Transverse colon (tissue), 4 donors: ENCODE data around the gene KRTAP3-3. TPM values are rescaled to one million over a fixed set of nuclear protein-coding genes. Genes with fewer than 3 reads are reported as not detected.

Experiments
- DNase-seq: peaks from one replicate; pipeline ENCODE4 v3.0.0-alpha.2; 2019
- H3K27ac ChIP-seq, 4 donors: fragments of 200-600 bp; sonication (generic); 2 replicates each; pipeline ENCODE4 v1.5.1; 2016 to 2018; ENCODE audit warnings: inconsistent platforms in 4 of 4
- H3K27me3 ChIP-seq: fragments of 200-600 bp; sonication (generic); 2 replicates; pipeline ENCODE4 v1.5.1; 2017; ENCODE audit warnings: inconsistent platforms
- H3K36me3 ChIP-seq, 4 donors: fragments of 200-600 bp; sonication (generic); 2 replicates each; pipeline ENCODE4 v1.5.1; 2017 to 2019; ENCODE audit warnings: inconsistent platforms in 4 of 4
- H3K4me1 ChIP-seq, 4 donors: fragments of 200-600 bp; sonication (generic); 2 replicates each; pipeline ENCODE4 v1.5.1; 2017 to 2020; ENCODE audit warnings: inconsistent platforms in 4 of 4
- H3K4me3 ChIP-seq, 4 donors: fragments of 200-600 bp; sonication (generic); 1 replicate in 1 of 4; 2 replicates in 3 of 4; pipeline versions ENCODE4 v1.5.1 to v1.6.1; 2017 to 2019; ENCODE audit warnings: inconsistent platforms in 4 of 4
- H3K9me3 ChIP-seq, 2 donors: fragments of 200-600 bp; sonication (generic); 2 replicates each; pipeline ENCODE4 v1.5.1; 2017 to 2019; ENCODE audit warnings: inconsistent platforms in 2 of 2
- CTCF ChIP-seq, 5 experiments: fragments of 200-600 bp in 3 of 5; fragments of 450-650 bp in 2 of 5; sonication (generic) in 3 of 5; IDR thresholded peaks; 1 replicate in 2 of 5; 2 replicates in 3 of 5; pipeline ENCODE4 v1.5.1; 2016 to 2017; ENCODE audit warnings: antibody characterized with exemption in 5 of 5, inconsistent platforms in 3 of 5, mild to moderate bottlenecking in 2 of 5, moderate library complexity in 1 of 5
- EP300 ChIP-seq: sonication (generic); formaldehyde crosslinking; IDR thresholded peaks from one replicate; pipeline ENCODE4 v1.6.1; 2017; ENCODE audit warnings: antibody characterized with exemption, low read depth
- POLR2A ChIP-seq: fragments of 450-650 bp; IDR thresholded peaks from one replicate; pipeline ENCODE4 v1.6.1; 2016; ENCODE audit warnings: antibody characterized with exemption, mild to moderate bottlenecking, moderate library complexity
- POLR2AphosphoS5 ChIP-seq, 3 donors: sonication (generic); formaldehyde crosslinking; IDR thresholded peaks; one replicate each; pipeline ENCODE4 v1.6.1; 2016; ENCODE audit warnings: antibody characterized with exemption in 3 of 3
- WGBS, 2 donors: methylation state at CpG; one replicate each; pipeline ENCODE4 v1.1.5; 2018; ENCODE audit warnings: low coverage in 1 of 2; 5-methylcytosine and 5-hydroxymethylcytosine counted together
- in situ Hi-C, 4 donors: fragments of 200-750 bp; cut with MboI; loops; one replicate each; pipeline versions ENCODE4 v1.15.0 to v1.15.1; 2017; ENCODE audit warnings: low sequenced_read_pairs in 3 of 4, low pct_ligation_motif_present in 1 of 4, low pct_unique_long_range_greater_than_20kb in 1 of 4
- intact Hi-C: fragments of 100-400 bp; cut with DNase I; formaldehyde crosslinking; loops from one replicate; pipeline ENCODE4 v1.15.1; 2023; ENCODE audit warnings: low total_unique reads
- small RNA-seq, 4 donors: library from RNA; depleted of rRNA; stranded (forward); fragments of <200 nt; gene quantifications; one replicate each; pipeline ENCODE3, GENCODE V24; 2016
- total RNA-seq, 4 donors: library from RNA; depleted of rRNA; stranded (reverse); fragments of >200 nt; gene quantifications; one replicate each; pipeline ENCODE4 v1.1.0, GENCODE V29; 2016

The KRTAP3-3 gene
- total RNA-seq, 4 donors from 2014 or later: not detected

DNA sequence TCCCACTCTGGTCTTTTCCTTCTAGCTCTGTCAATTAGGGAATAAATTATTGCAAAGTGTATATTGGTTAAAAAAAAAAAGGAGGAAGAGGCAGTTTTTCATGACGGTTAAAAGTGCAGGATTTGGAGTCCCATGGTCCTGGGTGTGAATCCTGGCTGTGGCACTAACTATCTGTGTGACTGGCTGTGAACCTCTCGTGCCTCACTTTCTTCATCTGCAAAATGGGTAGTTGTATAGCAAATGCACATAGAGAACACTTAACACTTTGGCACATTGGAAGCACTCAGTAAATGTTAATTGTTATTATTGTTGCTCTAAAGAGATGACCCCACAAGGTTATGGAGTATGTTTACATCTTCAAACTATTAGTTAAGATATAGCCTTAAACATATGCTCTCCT, 46.0 kb downstream of the KRTAP3-3 start:
- intact Hi-C loops: no loop called here
- TF ChIP-seq POLR2A (no peak), CTCF (IDR thresholded peaks at IDR 0.05) (no peak), EP300 (no peak), POLR2AphosphoS5 (IDR thresholded peaks at IDR 0.05) (no peak)
- in situ Hi-C loops: no loop called here
- WGBS, 2 donors: 61 to 63% methylated on average over 2 of the region's 2 CpGs
- no peak overlapping the region for H3K4me3 ChIP-seq
- H3K36me3 ChIP-seq: no peaks in the 10 kb centered on the region
- H3K9me3 ChIP-seq: no peaks in the 10 kb centered on the region
- DNase-seq: no peak
- no peak overlapping the region for H3K27ac ChIP-seq
- H3K4me1 ChIP-seq: peaks cover 0 to 5% (median 2%) of the 10 kb centered on the region in 4 donors
- H3K27me3 ChIP-seq: peaks cover 18% of the 10 kb centered on the region

- DNase-seq: no peak
- Histone ChIP-seq H3K27me3 (peaks cover 18% of the 10 kb centered on the region), H3K4me1 (peaks cover 0 to 5% (median 2%) of the 10 kb centered on the region in 4 donors), H3K4me3 (no peak overlapping the region), H3K27ac (no peak overlapping the region), H3K9me3 (no peaks in the 10 kb centered on the region), H3K36me3 (no peaks in the 10 kb centered on the region)
- intact Hi-C loops (no loop called here), in situ Hi-C loops (no loop called here)
- 89 to 97% methylated on average over 3 to 6 of the region's 6 CpGs for WGBS, 2 donors
- no peak for TF ChIP-seq POLR2A
- no peak for TF ChIP-seq EP300
- no peak for TF ChIP-seq POLR2AphosphoS5 (IDR thresholded peaks at IDR 0.05)
- TF ChIP-seq CTCF (IDR thresholded peaks at IDR 0.05): no peak
These were observed 48.5 kb downstream of the KRTAP3-3 start for GRCh38 chr17:40945414-40945813.

GRCh38 chr17:40944531-40944930, 49.4 kb downstream of the KRTAP3-3 start:
- in situ Hi-C loops: no loop called here
- H3K4me3 ChIP-seq: no peak overlapping the region
- peaks cover 13% of the 10 kb centered on the region for H3K27me3 ChIP-seq
- no peak for TF ChIP-seq CTCF (IDR thresholded peaks at IDR 0.05)
- no peak for TF ChIP-seq EP300
- TF ChIP-seq POLR2A: no peak
- no peak for TF ChIP-seq POLR2AphosphoS5 (IDR thresholded peaks at IDR 0.05)
- no peak overlapping the region for H3K27ac ChIP-seq
- H3K36me3 ChIP-seq: no peaks in the 10 kb centered on the region
- DNase-seq: no peak
- 9 to 34% methylated on average over 1 of the region's 1 CpG for WGBS, 2 donors
- H3K4me1 ChIP-seq: peaks cover 0 to 4% (median under 1%) of the 10 kb centered on the region in 4 donors
- H3K9me3 ChIP-seq: no peaks in the 10 kb centered on the region
- intact Hi-C loops: no loop called here

Small RNA genes lying within 50 kb of the gene (small RNA-seq; reads per million reads assigned to genes)
- gene KRTAP3-4P: 0 reads per million in 4 donors

Other genes with a start within 250 kb of the KRTAP3-3 start
- gene KRT25, start 238.8 kb downstream of the KRTAP3-3 start, total RNA-seq: not detected
- gene KRT26, start 222.0 kb downstream of the KRTAP3-3 start, total RNA-seq: not detected
- 1 to 10 TPM in 1 of 4 donors, not detected in 3; 1.1 TPM for gene KRT27, start 211.6 kb downstream of the KRTAP3-3 start, total RNA-seq
- gene KRT28, start 194.2 kb downstream of the KRTAP3-3 start, total RNA-seq: not detected
- gene KRT10, start 171.6 kb downstream of the KRTAP3-3 start, total RNA-seq: 10 to 100 TPM in 2 of 4 donors, 1 to 10 TPM in 1, not detected in 1; 2.2 to 12.7 (median 11.7) TPM
- gene KRT12, start 126.9 kb downstream of the KRTAP3-3 start, total RNA-seq: 10 to 100 TPM in 1 of 4 donors, 1 to 10 TPM in 1, under 1 TPM in 1, not detected in 1; 0.40 to 20.0 (median 3.8) TPM
- gene KRT20, start 108.9 kb downstream of the KRTAP3-3 start, total RNA-seq: 100 to 1,000 TPM; 207 to 797 (median 735) TPM
- 1 to 10 TPM in 2 of 4 donors, not detected in 2; 1.1 to 2.5 TPM for gene KRT23, start 56.5 kb downstream of the KRTAP3-3 start, total RNA-seq
- gene KRT39, start 27.2 kb downstream of the KRTAP3-3 start, total RNA-seq: not detected
- under 1 TPM in 1 of 4 donors, not detected in 3; 0.48 TPM for gene KRT40, start 9.8 kb downstream of the KRTAP3-3 start, total RNA-seq
- not detected for gene KRTAP3-2, start 5.7 kb upstream of the KRTAP3-3 start, total RNA-seq
- not detected for gene KRTAP3-1, start 15.0 kb upstream of the KRTAP3-3 start, total RNA-seq
- gene KRTAP1-5, start 33.0 kb upstream of the KRTAP3-3 start, total RNA-seq: not detected
- gene KRTAP1-4, start 36.0 kb upstream of the KRTAP3-3 start, total RNA-seq: not detected
- gene KRTAP1-3, start 40.7 kb upstream of the KRTAP3-3 start, total RNA-seq: not detected
- not detected for gene KRTAP1-1, start 47.3 kb upstream of the KRTAP3-3 start, total RNA-seq
- gene KRTAP2-1, start 53.2 kb upstream of the KRTAP3-3 start, total RNA-seq: not detected
- gene KRTAP2-2, start 61.1 kb upstream of the KRTAP3-3 start, total RNA-seq: not detected
- gene KRTAP2-3, start 66.0 kb upstream of the KRTAP3-3 start, total RNA-seq: not detected
- gene KRTAP2-4, start 71.7 kb upstream of the KRTAP3-3 start, total RNA-seq: not detected
- gene KRTAP4-7, start 90.0 kb upstream of the KRTAP3-3 start, total RNA-seq: not detected
- not detected for gene KRTAP4-8, start 104.0 kb upstream of the KRTAP3-3 start, total RNA-seq
- gene KRTAP4-16, start 108.0 kb upstream of the KRTAP3-3 start, total RNA-seq: not detected
- gene KRTAP4-9, start 111.2 kb upstream of the KRTAP3-3 start, total RNA-seq: not detected
- gene KRTAP4-11, start 124.2 kb upstream of the KRTAP3-3 start, total RNA-seq: not detected
- not detected for gene KRTAP4-12, start 130.0 kb upstream of the KRTAP3-3 start, total RNA-seq
- gene KRTAP4-6, start 146.4 kb upstream of the KRTAP3-3 start, total RNA-seq: not detected
- gene KRTAP4-5, start 155.7 kb upstream of the KRTAP3-3 start, total RNA-seq: not detected
- gene KRTAP4-4, start 166.6 kb upstream of the KRTAP3-3 start, total RNA-seq: not detected
- not detected for gene KRTAP4-3, start 174.1 kb upstream of the KRTAP3-3 start, total RNA-seq
- not detected for gene KRTAP4-2, start 184.1 kb upstream of the KRTAP3-3 start, total RNA-seq
- gene KRTAP4-1, start 190.7 kb upstream of the KRTAP3-3 start, total RNA-seq: under 1 TPM in 1 of 4 donors, not detected in 3; 0.82 TPM
- gene KRTAP9-1, start 195.7 kb upstream of the KRTAP3-3 start, total RNA-seq: not detected
- gene KRTAP9-2, start 232.5 kb upstream of the KRTAP3-3 start, total RNA-seq: not detected
- gene KRTAP9-3, start 238.3 kb upstream of the KRTAP3-3 start, total RNA-seq: not detected
- gene KRTAP9-8, start 243.8 kb upstream of the KRTAP3-3 start, total RNA-seq: not detected